ENCODE measurements around the gene NMNAT2. TPM values are rescaled to one million over a fixed set of nuclear protein-coding genes. Genes with fewer than 3 reads are reported as not detected.

Gene NMNAT2
- total and polyA plus RNA-seq, 4 donors = 0.10 to 1.1 (median 0.94) TPM

- H3K9ac ChIP-seq (ENCODE audit: insufficient read depth in 1 of 2, low read length in 2 of 2) = no peak overlapping the region
- H3K36me3 ChIP-seq (ENCODE audit: control insufficient read depth in 4 of 4, insufficient read depth in 4 of 4, low read length in 4 of 4) = no peaks in the 10 kb centered on the region
- no peak overlapping the region for H3K27ac ChIP-seq (ENCODE audit: low read depth in 1 of 2, low read length in 1 of 2)
- H3K4me3 ChIP-seq = no peak overlapping the region
- no peak for ATAC-seq (ENCODE audit: insufficient read depth, low FRiP score)
- no peak for DNase-seq
- 92 to 97% methylated on average over 1 of the region's 1 CpG for WGBS, 2 donors
- H3K9me3 ChIP-seq (ENCODE audit: control insufficient read depth in 4 of 4, insufficient read depth in 3 of 4, low read length in 3 of 4) = no peaks in the 10 kb centered on the region
- H3K4me1 ChIP-seq (ENCODE audit: control insufficient read depth in 5 of 5, insufficient read depth in 5 of 5, low read length in 5 of 5) = no peaks in the 10 kb centered on the region
- no peaks in the 10 kb centered on the region for H3K27me3 ChIP-seq (ENCODE audit: control insufficient read depth in 3 of 3, insufficient read depth in 3 of 3, low read length in 2 of 3)
- no peak for TF ChIP-seq CTCF (IDR thresholded peaks at IDR 0.05; ENCODE audit: control extremely low read depth, extremely low read depth)
Observed at GRCh38 chr1:183293876-183294275, 124.3 kb downstream of the NMNAT2 start.

GRCh38 chr1:183293241-183293640 is 124.9 kb downstream of the NMNAT2 start:
- no peak for TF ChIP-seq CTCF (IDR thresholded peaks at IDR 0.05; ENCODE audit: control extremely low read depth, extremely low read depth)

GRCh38 chr1:183291802-183292514 is 126.2 kb downstream of the NMNAT2 start:
- WGBS, 2 donors = 87 to 91% methylated on average over 11 of the region's 11 CpGs

More at GRCh38 chr1:183293241-183293640, 124.9 kb downstream of the NMNAT2 start:
- no peaks in the 10 kb centered on the region for H3K36me3 ChIP-seq (ENCODE audit: control insufficient read depth in 4 of 4, insufficient read depth in 4 of 4, low read length in 4 of 4)
- no peaks in the 10 kb centered on the region for H3K27me3 ChIP-seq (ENCODE audit: control insufficient read depth in 3 of 3, insufficient read depth in 3 of 3, low read length in 2 of 3)
- H3K4me3 ChIP-seq = no peak overlapping the region
- no peak for ATAC-seq (ENCODE audit: insufficient read depth, low FRiP score)
- no peak overlapping the region for H3K9ac ChIP-seq (ENCODE audit: insufficient read depth in 1 of 2, low read length in 2 of 2)
- DNase-seq = no peak
- H3K9me3 ChIP-seq (ENCODE audit: control insufficient read depth in 4 of 4, insufficient read depth in 3 of 4, low read length in 3 of 4) = no peaks in the 10 kb centered on the region
- WGBS, 2 donors = 93 to 94% methylated on average over 9 of the region's 9 CpGs
- H3K27ac ChIP-seq (ENCODE audit: low read depth in 1 of 2, low read length in 1 of 2) = no peak overlapping the region
- H3K4me1 ChIP-seq (ENCODE audit: control insufficient read depth in 5 of 5, insufficient read depth in 5 of 5, low read length in 5 of 5) = no peaks in the 10 kb centered on the region

More at GRCh38 chr1:183291802-183292514, 126.2 kb downstream of the NMNAT2 start:
- H3K4me3 ChIP-seq = no peak overlapping the region
- peaks cover 0 to 6% (median 0%) of the 10 kb centered on the region in 5 donors for H3K4me1 ChIP-seq (ENCODE audit: control insufficient read depth in 5 of 5, insufficient read depth in 5 of 5, low read length in 5 of 5)
- ATAC-seq (ENCODE audit: insufficient read depth, low FRiP score) (no peak), DNase-seq (no peak)
- H3K27me3 ChIP-seq (ENCODE audit: control insufficient read depth in 3 of 3, insufficient read depth in 3 of 3, low read length in 2 of 3) = no peaks in the 10 kb centered on the region
- H3K36me3 ChIP-seq (ENCODE audit: control insufficient read depth in 4 of 4, insufficient read depth in 4 of 4, low read length in 4 of 4) = no peaks in the 10 kb centered on the region
- H3K27ac ChIP-seq (ENCODE audit: low read depth in 1 of 2, low read length in 1 of 2) = no peak overlapping the region
- H3K9ac ChIP-seq (ENCODE audit: insufficient read depth in 1 of 2, low read length in 2 of 2) = no peak overlapping the region
- TF ChIP-seq CTCF (IDR thresholded peaks at IDR 0.05; ENCODE audit: control extremely low read depth, extremely low read depth) = no peak
- H3K9me3 ChIP-seq (ENCODE audit: control insufficient read depth in 4 of 4, insufficient read depth in 3 of 4, low read length in 3 of 4) = no peaks in the 10 kb centered on the region

All from lung (tissue), 12 donors.